ENCODE results near the gene HLA-C.

DNA sequence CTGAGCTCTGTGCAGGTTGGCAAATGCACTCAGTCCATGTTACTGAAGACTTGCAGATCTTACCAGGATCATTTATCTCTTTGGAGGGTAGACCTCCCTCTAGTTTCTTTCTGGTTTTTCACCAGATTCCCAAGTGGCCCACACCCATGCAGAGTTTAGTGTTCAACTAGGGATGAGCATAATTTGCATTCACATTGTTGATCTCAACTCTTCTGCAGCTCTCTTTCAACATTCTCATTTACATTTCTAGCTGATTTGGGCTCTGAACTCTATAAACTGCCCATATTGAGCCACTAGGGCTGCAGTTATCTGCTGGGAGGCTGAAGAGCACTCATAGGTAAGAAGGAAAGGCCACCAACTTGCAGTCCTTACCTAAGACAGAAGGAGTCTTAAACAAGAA is 17.9 kb upstream of the HLA-C start:
- TF ChIP-seq, protein P1, sequence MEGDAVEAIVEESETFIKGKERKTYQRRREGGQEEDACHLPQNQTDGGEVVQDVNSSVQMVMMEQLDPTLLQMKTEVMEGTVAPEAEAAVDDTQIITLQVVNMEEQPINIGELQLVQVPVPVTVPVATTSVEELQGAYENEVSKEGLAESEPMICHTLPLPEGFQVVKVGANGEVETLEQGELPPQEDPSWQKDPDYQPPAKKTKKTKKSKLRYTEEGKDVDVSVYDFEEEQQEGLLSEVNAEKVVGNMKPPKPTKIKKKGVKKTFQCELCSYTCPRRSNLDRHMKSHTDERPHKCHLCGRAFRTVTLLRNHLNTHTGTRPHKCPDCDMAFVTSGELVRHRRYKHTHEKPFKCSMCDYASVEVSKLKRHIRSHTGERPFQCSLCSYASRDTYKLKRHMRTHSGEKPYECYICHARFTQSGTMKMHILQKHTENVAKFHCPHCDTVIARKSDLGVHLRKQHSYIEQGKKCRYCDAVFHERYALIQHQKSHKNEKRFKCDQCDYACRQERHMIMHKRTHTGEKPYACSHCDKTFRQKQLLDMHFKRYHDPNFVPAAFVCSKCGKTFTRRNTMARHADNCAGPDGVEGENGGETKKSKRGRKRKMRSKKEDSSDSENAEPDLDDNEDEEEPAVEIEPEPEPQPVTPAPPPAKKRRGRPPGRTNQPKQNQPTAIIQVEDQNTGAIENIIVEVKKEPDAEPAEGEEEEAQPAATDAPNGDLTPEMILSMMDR (IDR thresholded peaks at IDR 0.05) = no peak
- TF ChIP-seq POLR2A (IDR thresholded peaks at IDR 0.05) = no peak
- TF ChIP-seq POLR2AphosphoS5 (IDR thresholded peaks at IDR 0.05) = no peak
